Endothelial cell of umbilical vein (primary cell): ENCODE measurements around the gene ZC3H18.

Experiments
- EZH2 ChIP-seq: IDR thresholded peaks from 2 replicates; pipeline ENCODE4 v1.6.1; 2012; ENCODE audit warnings: borderline replicate concordance, low read depth, mild to moderate bottlenecking, moderate library complexity, low read length, inconsistent platforms; ENCODE audit not compliant: severe bottlenecking
- FOS ChIP-seq: IDR thresholded peaks from 2 replicates; pipeline ENCODE4 v1.6.1; 2011; ENCODE audit warnings: mild to moderate bottlenecking, low read length, moderate library complexity, borderline replicate concordance; ENCODE audit not compliant: insufficient read depth
- GATA2 ChIP-seq: IDR thresholded peaks from 2 replicates; pipeline ENCODE4 v1.7.0; 2011; ENCODE audit warnings: low read depth, mild to moderate bottlenecking, moderate library complexity, mixed read lengths, low read length; ENCODE audit not compliant: insufficient read length, insufficient read depth
- JUN ChIP-seq: IDR thresholded peaks from 2 replicates; pipeline ENCODE4 v1.6.1; 2011; ENCODE audit warnings: borderline replicate concordance, low read depth; ENCODE audit not compliant: insufficient read length, insufficient read depth
- MYC ChIP-seq: IDR thresholded peaks from one replicate; pipeline ENCODE4 v1.6.1; 2011; ENCODE audit warnings: mild to moderate bottlenecking, low read depth, low read length
- POLR2A ChIP-seq: IDR thresholded peaks from 2 replicates; pipeline ENCODE4 v1.6.1; 2012; ENCODE audit warnings: low read depth, mild to moderate bottlenecking, control low read depth, low read length
- POLR2AphosphoS5 ChIP-seq: IDR thresholded peaks from 2 replicates; pipeline ENCODE4 v1.6.1; 2012; ENCODE audit warnings: low read depth, mild to moderate bottlenecking, control low read depth, low read length, moderate library complexity; ENCODE audit not compliant: insufficient read depth
- TF ChIP-seq, protein P1 (sequence below), 2 donors: IDR thresholded peaks; 1 replicate in 1 of 2; 2 replicates in 1 of 2; pipeline ENCODE4 v1.5.1; 2011; ENCODE audit warnings: low read length in 2 of 2, mild to moderate bottlenecking in 2 of 2, moderate library complexity in 2 of 2, control low read depth in 1 of 2, inconsistent platforms in 1 of 2, low read depth in 1 of 2; ENCODE audit not compliant: insufficient read depth in 1 of 2; ENCODE audit errors: extremely low read depth in 1 of 2

- TF ChIP-seq, protein P1, sequence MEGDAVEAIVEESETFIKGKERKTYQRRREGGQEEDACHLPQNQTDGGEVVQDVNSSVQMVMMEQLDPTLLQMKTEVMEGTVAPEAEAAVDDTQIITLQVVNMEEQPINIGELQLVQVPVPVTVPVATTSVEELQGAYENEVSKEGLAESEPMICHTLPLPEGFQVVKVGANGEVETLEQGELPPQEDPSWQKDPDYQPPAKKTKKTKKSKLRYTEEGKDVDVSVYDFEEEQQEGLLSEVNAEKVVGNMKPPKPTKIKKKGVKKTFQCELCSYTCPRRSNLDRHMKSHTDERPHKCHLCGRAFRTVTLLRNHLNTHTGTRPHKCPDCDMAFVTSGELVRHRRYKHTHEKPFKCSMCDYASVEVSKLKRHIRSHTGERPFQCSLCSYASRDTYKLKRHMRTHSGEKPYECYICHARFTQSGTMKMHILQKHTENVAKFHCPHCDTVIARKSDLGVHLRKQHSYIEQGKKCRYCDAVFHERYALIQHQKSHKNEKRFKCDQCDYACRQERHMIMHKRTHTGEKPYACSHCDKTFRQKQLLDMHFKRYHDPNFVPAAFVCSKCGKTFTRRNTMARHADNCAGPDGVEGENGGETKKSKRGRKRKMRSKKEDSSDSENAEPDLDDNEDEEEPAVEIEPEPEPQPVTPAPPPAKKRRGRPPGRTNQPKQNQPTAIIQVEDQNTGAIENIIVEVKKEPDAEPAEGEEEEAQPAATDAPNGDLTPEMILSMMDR (IDR thresholded peaks at IDR 0.05; ENCODE audit: extremely low read depth in 1 of 2, insufficient read depth in 1 of 2, low read depth in 1 of 2, low read length in 2 of 2), result no peak
- TF ChIP-seq POLR2A, result no peak
- TF ChIP-seq POLR2AphosphoS5, result no peak
- TF ChIP-seq MYC, result no peak
- no peak for TF ChIP-seq EZH2
- TF ChIP-seq GATA2, result no peak
- TF ChIP-seq JUN, result no peak
- TF ChIP-seq FOS, result no peak
Measured at GRCh38 chr16:88627531-88628411, 57.6 kb downstream of the ZC3H18 start.
